Psoas muscle (tissue), 8 donors: ENCODE data around the gene MED13L. TPM values are rescaled to one million over a fixed set of nuclear protein-coding genes. Genes with fewer than 3 reads are reported as not detected.

Experiments
- ATAC-seq, 4 donors: fragments of 200-7000 bp; cut with Tn5 transposase; one replicate each; pipeline ENCODE4 v1.9.1; 2020; ENCODE audit warnings: moderate library complexity in 3 of 4, mild to moderate bottlenecking in 2 of 4
- DNase-seq, 2 donors: peaks; one replicate each; pipeline ENCODE4 v3.0.0-alpha.2; 2020
- H3K27ac ChIP-seq: fragments of 200-600 bp; one replicate; pipeline ENCODE4 v1.8.0; 2022
- H3K27me3 ChIP-seq, 3 donors: fragments of 200-600 bp in 1 of 3; one replicate each; pipeline versions ENCODE4 v1.6.1 to v1.8.0; 2013 to 2022; ENCODE audit warnings: low read length in 2 of 3, mild to moderate bottlenecking in 2 of 3, moderate library complexity in 1 of 3; ENCODE audit not compliant: insufficient read depth in 3 of 3
- H3K36me3 ChIP-seq, 2 donors: fragments of 200-600 bp in 1 of 2; one replicate each; pipeline versions ENCODE4 v1.6.1 to v1.8.0; 2013 to 2022; ENCODE audit warnings: low read depth in 1 of 2, mild to moderate bottlenecking in 1 of 2, moderate library complexity in 1 of 2; ENCODE audit not compliant: insufficient read depth in 1 of 2
- H3K4me1 ChIP-seq: fragments of 200-600 bp; one replicate; pipeline ENCODE4 v1.8.0; 2022
- H3K4me3 ChIP-seq: fragments of 200-600 bp; one replicate; pipeline ENCODE4 v1.8.0; 2022; ENCODE audit warnings: mild to moderate bottlenecking
- H3K9me3 ChIP-seq: fragments of 200-600 bp; one replicate; pipeline ENCODE4 v1.8.0; 2022
- WGBS, 3 donors: extraction: QIAGEN DNeasy Blood & Tissue Kit; methylation state at CpG; one replicate each; pipeline versions ENCODE4 v1.1.6 to v1.1.7; 2013; 5-methylcytosine and 5-hydroxymethylcytosine counted together
- intact Hi-C, 2 donors: fragments of 100-400 bp; cut with DNase I; formaldehyde crosslinking; loops; one replicate each; pipeline versions ENCODE4 v1.11.0 to v1.14.2; 2022
- polyA plus RNA-seq, 3 donors: library from polyadenylated mRNA; stranded (reverse); fragments of 200-250 nt; gene quantifications; one replicate each; pipeline ENCODE4 v1.2.3, GENCODE V29; 2013
- total RNA-seq, 4 donors: library from RNA; stranded (reverse); fragmentation: NEBNext Ultra II Directional in 2 of 4; extraction: Animal tissue kit (Norgen Biotek cat#: 25700) in 2 of 4; gene quantifications; one replicate each; pipeline versions ENCODE4 v1.2.1 to v1.2.4, GENCODE V29; 2021 to 2023
- TF ChIP-seq, protein P1 (sequence below): fragments of 200-600 bp; IDR thresholded peaks from one replicate; pipeline ENCODE4 v1.8.0; 2022; ENCODE audit warnings: antibody characterized with exemption
- donor health status: healthy with polysubstance abuse.
- donor health status: DM: no; HTN: no; CAD: no; lungs with moderate emphysema.
- donor health status: Bipolar disorder and iron deficiency.
- donor health status: healthy.
- donor health status: DM: yes; HTN: yes; CAD: no.
- donor health status: DM: no; HTN: no; CAD: no.
- donor health status: DM: no; HTN: no; CAD: no.
- donor health status: DM: yes; HTN: yes; CAD: no.

The MED13L gene
- total and polyA plus RNA-seq, 7 donors: 8.9 to 90.5 (median 72.5) TPM

DNA sequence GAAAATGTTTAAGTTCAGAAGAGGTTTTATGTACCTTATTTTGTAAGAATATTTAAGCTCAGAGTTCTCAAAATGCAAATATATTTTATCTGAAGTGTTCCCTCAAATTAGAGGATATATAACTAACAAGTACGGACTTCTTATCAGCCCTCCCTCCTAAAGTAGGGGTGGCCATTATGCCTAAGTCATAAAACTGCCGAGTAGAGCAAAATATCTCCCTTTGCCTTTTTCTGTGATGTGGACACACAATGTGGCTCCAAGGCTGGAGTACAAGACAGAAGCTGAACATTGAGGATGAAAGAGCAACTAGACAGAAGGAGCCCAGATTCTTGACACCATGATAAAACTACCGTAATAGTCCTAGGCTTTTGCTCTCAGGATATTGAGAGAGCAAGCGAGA is 120.9 kb downstream of the MED13L start:
- no peak overlapping the region for H3K27ac ChIP-seq
- intact Hi-C loops: no loop called here
- H3K36me3 ChIP-seq: no peaks in the 10 kb centered on the region
- TF ChIP-seq, protein P1, sequence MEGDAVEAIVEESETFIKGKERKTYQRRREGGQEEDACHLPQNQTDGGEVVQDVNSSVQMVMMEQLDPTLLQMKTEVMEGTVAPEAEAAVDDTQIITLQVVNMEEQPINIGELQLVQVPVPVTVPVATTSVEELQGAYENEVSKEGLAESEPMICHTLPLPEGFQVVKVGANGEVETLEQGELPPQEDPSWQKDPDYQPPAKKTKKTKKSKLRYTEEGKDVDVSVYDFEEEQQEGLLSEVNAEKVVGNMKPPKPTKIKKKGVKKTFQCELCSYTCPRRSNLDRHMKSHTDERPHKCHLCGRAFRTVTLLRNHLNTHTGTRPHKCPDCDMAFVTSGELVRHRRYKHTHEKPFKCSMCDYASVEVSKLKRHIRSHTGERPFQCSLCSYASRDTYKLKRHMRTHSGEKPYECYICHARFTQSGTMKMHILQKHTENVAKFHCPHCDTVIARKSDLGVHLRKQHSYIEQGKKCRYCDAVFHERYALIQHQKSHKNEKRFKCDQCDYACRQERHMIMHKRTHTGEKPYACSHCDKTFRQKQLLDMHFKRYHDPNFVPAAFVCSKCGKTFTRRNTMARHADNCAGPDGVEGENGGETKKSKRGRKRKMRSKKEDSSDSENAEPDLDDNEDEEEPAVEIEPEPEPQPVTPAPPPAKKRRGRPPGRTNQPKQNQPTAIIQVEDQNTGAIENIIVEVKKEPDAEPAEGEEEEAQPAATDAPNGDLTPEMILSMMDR: no peak
- peaks cover 89% of the 10 kb centered on the region for H3K4me1 ChIP-seq
- ATAC-seq (no peak), DNase-seq (no peak)
- H3K27me3 ChIP-seq: no peaks in the 10 kb centered on the region
- WGBS, 3 donors: 86 to 95% (median 88%) methylated on average over 4 of the region's 4 CpGs
- H3K9me3 ChIP-seq: no peaks in the 10 kb centered on the region
- H3K4me3 ChIP-seq: no peak overlapping the region

DNA sequence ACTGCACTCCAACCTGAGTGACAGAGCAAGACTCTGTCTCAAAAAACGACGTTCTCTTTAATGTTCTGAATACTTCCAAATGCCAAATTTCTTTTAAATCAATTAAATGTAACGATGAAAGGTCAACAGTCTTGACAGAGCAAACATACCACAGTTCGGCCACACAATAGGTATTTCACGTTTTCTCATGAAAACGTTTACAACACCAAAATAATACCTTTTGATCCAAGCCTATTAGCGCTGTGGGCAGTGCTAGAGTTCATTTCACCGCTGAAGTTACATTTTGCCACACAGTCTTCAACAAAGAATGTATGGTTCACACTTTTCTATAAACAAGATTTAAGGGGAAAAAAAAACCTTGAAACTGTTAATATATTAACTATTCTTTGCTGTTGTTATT is 122.1 kb downstream of the MED13L start:
- WGBS, 3 donors: 90 to 94% (median 93%) methylated on average over 8 of the region's 8 CpGs
- DNase-seq (no peak), ATAC-seq (no peak)
- Histone ChIP-seq H3K27ac (peak overlapping the region; percentile 8), H3K4me1 (peaks cover 84% of the 10 kb centered on the region), H3K27me3 (no peaks in the 10 kb centered on the region), H3K9me3 (no peaks in the 10 kb centered on the region), H3K36me3 (no peaks in the 10 kb centered on the region), H3K4me3 (no peak overlapping the region)
- TF ChIP-seq, protein P1: no peak
- intact Hi-C loops: no loop called here

DNA sequence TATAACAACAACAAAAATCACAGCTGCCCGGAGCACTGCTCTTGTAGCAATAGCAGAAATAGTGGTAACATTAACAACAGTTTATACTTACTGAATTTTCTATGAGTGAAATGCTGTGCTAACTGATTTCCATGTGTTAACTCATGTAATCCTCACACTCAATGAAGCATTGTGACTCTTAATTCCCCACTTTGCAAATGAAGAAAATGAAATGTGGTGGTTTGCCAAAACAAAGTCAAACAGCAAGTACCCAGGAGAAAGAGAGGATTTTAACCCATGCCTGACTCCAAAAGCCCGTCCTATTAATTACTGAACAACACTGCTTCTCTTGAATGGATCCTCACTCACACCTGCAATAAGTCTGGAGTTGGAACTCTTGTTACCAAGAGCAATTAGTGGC is 123.5 kb downstream of the MED13L start:
- Histone ChIP-seq H3K27ac (peak overlapping the region; percentile 68), H3K4me1 (peaks cover 84% of the 10 kb centered on the region), H3K4me3 (no peak overlapping the region), H3K36me3 (no peaks in the 10 kb centered on the region), H3K9me3 (no peaks in the 10 kb centered on the region), H3K27me3 (no peaks in the 10 kb centered on the region)
- DNase-seq (no peak), ATAC-seq (no peak)
- WGBS, 3 donors: 60 to 79% (median 66%) methylated on average over 2 of the region's 2 CpGs
- TF ChIP-seq, protein P1: no peak
- intact Hi-C loops: no loop called here

DNA sequence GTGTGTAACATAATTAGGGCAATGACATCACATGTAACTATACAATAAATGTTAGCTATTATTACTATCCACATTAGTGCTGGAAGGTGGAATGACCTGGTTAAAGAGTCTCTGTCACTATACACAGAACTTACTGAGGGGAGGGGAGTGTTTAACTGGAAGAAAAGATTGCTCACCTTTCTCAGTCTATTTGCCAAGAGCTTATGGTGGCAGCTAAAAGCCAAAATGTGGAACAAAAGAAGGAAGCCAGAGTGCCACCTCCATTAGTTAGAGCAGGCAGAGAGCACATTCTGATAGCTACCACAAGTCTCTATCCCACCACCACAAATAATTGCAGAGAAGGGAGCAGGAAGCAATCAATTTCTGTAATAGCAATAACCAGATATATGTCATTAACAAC is 124.4 kb downstream of the MED13L start:
- peaks cover 86% of the 10 kb centered on the region for H3K4me1 ChIP-seq

DNA sequence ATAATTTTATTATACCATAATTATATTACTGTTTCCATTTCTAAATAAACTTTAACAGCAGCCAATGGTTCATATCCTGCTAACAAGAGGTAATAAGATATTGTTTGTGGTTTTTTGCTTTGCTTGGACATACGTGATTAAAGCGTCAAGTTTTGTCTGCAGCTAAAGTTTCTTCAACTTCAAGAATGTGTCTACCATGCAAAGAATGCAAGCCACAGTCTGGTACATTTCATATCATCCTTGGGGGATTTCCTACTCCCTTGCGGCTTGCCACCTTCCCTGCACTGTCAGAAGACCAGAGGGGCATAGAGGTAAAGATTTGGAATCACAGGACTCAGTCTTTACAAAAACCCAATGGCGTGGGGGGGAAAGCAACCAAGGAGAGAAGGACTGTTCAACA is 125.2 kb downstream of the MED13L start:
- ATAC-seq (peak; percentile 24 to 65 (median 58)), DNase-seq (no peak)
- Histone ChIP-seq H3K9me3 (no peaks in the 10 kb centered on the region), H3K27ac (peak overlapping the region; percentile 68), H3K36me3 (no peaks in the 10 kb centered on the region), H3K4me1 (peaks cover 78% of the 10 kb centered on the region), H3K27me3 (no peaks in the 10 kb centered on the region), H3K4me3 (no peak overlapping the region)
- WGBS, 3 donors: 38 to 63% (median 41%) methylated on average over 4 of the region's 4 CpGs
- TF ChIP-seq, protein P1: no peak
- intact Hi-C loops: no loop called here

More for the DNA sequence above, 124.4 kb downstream of the MED13L start:
- Histone ChIP-seq H3K4me3 (no peak overlapping the region), H3K27ac (peak overlapping the region; percentile 68), H3K36me3 (no peaks in the 10 kb centered on the region), H3K9me3 (no peaks in the 10 kb centered on the region), H3K27me3 (no peaks in the 10 kb centered on the region)
- TF ChIP-seq, protein P1: no peak
- peak in 1 of 4 donors; percentile 23 for ATAC-seq
- intact Hi-C loops: no loop called here
- no peak for DNase-seq
